PC-3 (cell line): Measurements from ENCODE around the gene B4GALT3. TPM values are rescaled to one million over a fixed set of nuclear protein-coding genes. Genes with fewer than 3 reads are reported as not detected.

ENCODE experiments used
- ATAC-seq: fragments of 200-7000 bp; cut with Tn5 transposase; 2 replicates; pipeline ENCODE4 v1.9.1; 2020; ENCODE audit warnings: mild to moderate bottlenecking, moderate library complexity
- BruUV-seq: library from RNA; stranded (reverse); fragments of 400-500 nt; replicated peaks from 2 replicates; lab custom pipeline; 2021; lab: Mats Ljungman, UMichigan
- CTCF ChIA-PET: fragments of 300-600 bp; sonication (Branson Sonifier 250); formaldehyde crosslinking; loops from one replicate; lab custom pipeline; 2022; ENCODE audit warnings: antibody characterized with exemption; lab: Charles Lee
- POLR2A ChIA-PET: fragments of 300-600 bp; sonication (Branson Sonifier 250); formaldehyde crosslinking; loops from one replicate; lab custom pipeline; 2022; ENCODE audit warnings: antibody characterized with exemption; ENCODE audit not compliant: unreplicated experiment; lab: Charles Lee
- DNase-seq: peaks from one replicate; pipeline ENCODE4 v3.0.0-alpha.2; 2015
- H2AFZ ChIP-seq: fragments of 300-600 bp; sonication (generic); 2 replicates; pipeline ENCODE4 v1.6.0; 2016; ENCODE audit warnings: antibody characterized with exemption, low read length
- H3F3A ChIP-seq: fragments of 300-600 bp; sonication (generic); one replicate; pipeline ENCODE4 v1.6.0; 2017; ENCODE audit warnings: antibody characterized with exemption, low read length, control low read depth, mild to moderate bottlenecking; ENCODE audit not compliant: unreplicated experiment
- H3K27ac ChIP-seq: fragments of 300-600 bp; sonication (generic); 2 replicates; pipeline ENCODE4 v1.5.1; 2016; ENCODE audit warnings: mild to moderate bottlenecking, low read length
- H3K27me3 ChIP-seq: fragments of 300-600 bp; sonication (generic); 2 replicates; pipeline ENCODE4 v1.6.1; 2016; ENCODE audit warnings: low read length, mixed read lengths
- H3K36me3 ChIP-seq: fragments of 300-600 bp; sonication (generic); 2 replicates; pipeline ENCODE4 v1.6.1; 2016; ENCODE audit warnings: low read depth, mixed run types, low read length, mixed read lengths
- H3K4me1 ChIP-seq: fragments of 300-600 bp; sonication (generic); 2 replicates; pipeline ENCODE4 v1.5.1; 2016; ENCODE audit warnings: low read length; ENCODE audit not compliant: insufficient read depth
- H3K4me2 ChIP-seq: fragments of 300-600 bp; sonication (generic); 2 replicates; pipeline ENCODE4 v1.6.0; 2016; ENCODE audit warnings: low read length
- H3K4me3 ChIP-seq: fragments of 300-600 bp; sonication (generic); 2 replicates; pipeline ENCODE4 v1.5.1; 2016; ENCODE audit warnings: mild to moderate bottlenecking, low read length, mixed read lengths
- H3K79me2 ChIP-seq: fragments of 300-600 bp; sonication (generic); 2 replicates; pipeline ENCODE4 v1.6.1; 2017; ENCODE audit warnings: low read length, mixed read lengths
- H3K9ac ChIP-seq: fragments of 300-600 bp; sonication (generic); 2 replicates; pipeline ENCODE4 v1.6.0; 2016; ENCODE audit warnings: mild to moderate bottlenecking, low read length
- H3K9me2 ChIP-seq: fragments of 300-600 bp; sonication (generic); replicated peaks from 2 replicates; pipeline ENCODE4 v1.6.1; 2016; ENCODE audit warnings: mixed run types, low read length, mixed read lengths
- H3K9me3 ChIP-seq: fragments of 300-600 bp; sonication (generic); 2 replicates; pipeline ENCODE4 v1.6.1; 2016; ENCODE audit warnings: low read length, mixed read lengths
- H4K20me1 ChIP-seq: fragments of 300-600 bp; sonication (generic); 2 replicates; pipeline ENCODE4 v1.6.1; 2016; ENCODE audit warnings: low read length, mixed read lengths
- CTCF ChIP-seq: fragments of 300-600 bp; sonication (generic); conservative IDR thresholded peaks from 2 replicates; pipeline ENCODE4 v1.5.1; 2017; ENCODE audit warnings: antibody characterized with exemption, low read depth, mild to moderate bottlenecking, low read length
- EZH2 ChIP-seq: fragments of 300-600 bp; sonication (generic); IDR thresholded peaks from one replicate; pipeline ENCODE4 v1.6.1; 2017; ENCODE audit warnings: antibody characterized with exemption, mild to moderate bottlenecking, low read length; ENCODE audit not compliant: unreplicated experiment
- EZH2phosphoT487 ChIP-seq: fragments of 300-600 bp; sonication (generic); IDR thresholded peaks from 2 replicates; pipeline ENCODE4 v1.6.1; 2018; ENCODE audit warnings: mild to moderate bottlenecking, antibody characterized with exemption, low read length, borderline replicate concordance
- intact Hi-C: fragments of 100-400 bp; cut with micrococcal nuclease; formaldehyde crosslinking; loops from 2 replicates; pipeline ENCODE4 v1.9.0; 2023
- total RNA-seq: library from RNA; depleted of rRNA; stranded (reverse); fragments of >200 nt; gene quantifications from 2 replicates; pipeline ENCODE4 v1.2.3, GENCODE V29; 2014

Gene B4GALT3
- total RNA-seq, 1 experiment from 2014 or later, result 85.4 TPM

- BruUV-seq, result no TSS peak
Measured at GRCh38 chr1:161189036-161189435, 11.7 kb upstream of the B4GALT3 start.

GRCh38 chr1:161188381-161188780 lies 11.1 kb upstream of the B4GALT3 start:
- ChIA-PET CTCF (no interaction called here), POLR2A (no interaction called here)
- no peak for DNase-seq
- Histone ChIP-seq H3F3A (no peaks in the 10 kb centered on the region), H3K4me1 (no peaks in the 10 kb centered on the region), H3K4me3 (no peak overlapping the region), H3K27me3 (no peaks in the 10 kb centered on the region), H3K79me2 (no peaks in the 10 kb centered on the region), H3K9me2 (no peaks in the 10 kb centered on the region), H3K4me2 (no peak overlapping the region), H3K9ac (no peak overlapping the region), H3K27ac (no peak overlapping the region), H3K9me3 (no peaks in the 10 kb centered on the region), H2AFZ (no peak overlapping the region), H4K20me1 (no peaks in the 10 kb centered on the region), H3K36me3 (no peaks in the 10 kb centered on the region)
- intact Hi-C loops, result loop anchor here (10.0 kb wide), 1 partner anchor 556 kb away; the partner anchor contains the start of gene DUSP12
- no peak for TF ChIP-seq EZH2phosphoT487
- TF ChIP-seq EZH2, result no peak
- no peak for TF ChIP-seq CTCF
- ATAC-seq, result no peak
- BruUV-seq, result no TSS peak

More at GRCh38 chr1:161189036-161189435, 11.7 kb upstream of the B4GALT3 start:
- no peak for ATAC-seq
- no peaks in the 10 kb centered on the region for H3K79me2 ChIP-seq
- H3K4me3 ChIP-seq, result no peak overlapping the region
- POLR2A ChIA-PET, result interaction anchor here (0.5 kb wide), 1 partner anchor 10 kb away, joined by 4 read pairs; no protein-coding TSS in a partner anchor
- no peak overlapping the region for H2AFZ ChIP-seq
- no peaks in the 10 kb centered on the region for H3K36me3 ChIP-seq
- H3K4me1 ChIP-seq, result no peaks in the 10 kb centered on the region
- no peak for DNase-seq
- no peaks in the 10 kb centered on the region for H3K9me3 ChIP-seq
- no peaks in the 10 kb centered on the region for H3K27me3 ChIP-seq
- no peaks in the 10 kb centered on the region for H3F3A ChIP-seq
- H3K4me2 ChIP-seq, result no peak overlapping the region
- CTCF ChIA-PET, result no interaction called here
- H3K9me2 ChIP-seq, result no peaks in the 10 kb centered on the region
- H4K20me1 ChIP-seq, result no peaks in the 10 kb centered on the region
- H3K27ac ChIP-seq, result no peak overlapping the region
- TF ChIP-seq EZH2phosphoT487 (no peak), EZH2 (no peak), CTCF (no peak)
- intact Hi-C loops, result loop anchor here (10.0 kb wide), 1 partner anchor 556 kb away; the partner anchor contains the start of gene DUSP12
- H3K9ac ChIP-seq, result no peak overlapping the region

- CTCF ChIA-PET, result no interaction called here
- TF ChIP-seq EZH2 (no peak), CTCF (no peak), EZH2phosphoT487 (no peak)
Measured at GRCh38 chr1:161187311-161187710, 10.0 kb upstream of the B4GALT3 start.

More at GRCh38 chr1:161187311-161187710, 10.0 kb upstream of the B4GALT3 start:
- H3F3A ChIP-seq, result no peaks in the 10 kb centered on the region
- H3K27me3 ChIP-seq, result no peaks in the 10 kb centered on the region
- no peak overlapping the region for H2AFZ ChIP-seq
- peaks cover 8% of the 10 kb centered on the region for H3K4me1 ChIP-seq
- H3K79me2 ChIP-seq, result no peaks in the 10 kb centered on the region
- no peaks in the 10 kb centered on the region for H3K9me3 ChIP-seq
- no peak overlapping the region for H3K27ac ChIP-seq
- DNase-seq (no peak), ATAC-seq (no peak)
- BruUV-seq, result no TSS peak
- H3K9me2 ChIP-seq, result no peaks in the 10 kb centered on the region
- H3K4me2 ChIP-seq, result no peak overlapping the region
- intact Hi-C loops, result loop anchor here (10.0 kb wide), 1 partner anchor 557 kb away; the partner anchor contains the start of gene DUSP12
- H4K20me1 ChIP-seq, result no peaks in the 10 kb centered on the region
- no peak overlapping the region for H3K9ac ChIP-seq
- H3K36me3 ChIP-seq, result no peaks in the 10 kb centered on the region
- no peak overlapping the region for H3K4me3 ChIP-seq
- POLR2A ChIA-PET, result no interaction called here
